GM12892 (cell line): ENCODE measurements around the gene MYO18B.

Experiments used
- DNase-seq: peaks from one replicate; pipeline ENCODE4 v3.0.0; 2011; ENCODE audit not compliant: insufficient read length
- FAIRE-seq: peaks from 2 replicates; lab custom pipeline; 2011; peaks lifted over from hg19 to GRCh38; lab: Jason Lieb, UNC
- POLR2A ChIP-seq: IDR thresholded peaks from 2 replicates; pipeline ENCODE4 v1.6.1; 2011; ENCODE audit warnings: low read depth, low read length, control low read depth
- POLR2AphosphoS5 ChIP-seq: IDR thresholded peaks from 2 replicates; pipeline ENCODE4 v1.6.1; 2011; ENCODE audit warnings: low read depth, low read length, control low read depth
- TAF1 ChIP-seq: IDR thresholded peaks from 2 replicates; pipeline ENCODE4 v1.6.1; 2011; ENCODE audit warnings: low read depth, mild to moderate bottlenecking, control low read depth, low read length, borderline replicate concordance

Gene MYO18B

GRCh38 chr22:25888399-25889054 lies 146.5 kb downstream of the MYO18B start:
- no peak for FAIRE-seq
- no peak for TF ChIP-seq POLR2A
- no peak for TF ChIP-seq TAF1
- TF ChIP-seq POLR2AphosphoS5 = no peak
- DNase-seq = no peak

- TF ChIP-seq TAF1 (no peak), POLR2AphosphoS5 (no peak), POLR2A (no peak)
- DNase-seq (no peak), FAIRE-seq (no peak)
These were observed 148.7 kb downstream of the MYO18B start for GRCh38 chr22:25890651-25891050.

- FAIRE-seq (no peak), DNase-seq (no peak)
- TF ChIP-seq POLR2AphosphoS5 (no peak), POLR2A (no peak), TAF1 (no peak)
These were observed 150.7 kb downstream of the MYO18B start for GRCh38 chr22:25892678-25893077.

GRCh38 chr22:25895678-25896077 lies 153.7 kb downstream of the MYO18B start:
- no peak for FAIRE-seq
- TF ChIP-seq POLR2AphosphoS5 = no peak
- TF ChIP-seq POLR2A = no peak
- TF ChIP-seq TAF1 = no peak
- no peak for DNase-seq

- no peak for DNase-seq
- no peak for FAIRE-seq
- TF ChIP-seq TAF1 (no peak), POLR2A (no peak), POLR2AphosphoS5 (no peak)
These were observed 154.1 kb downstream of the MYO18B start for GRCh38 chr22:25896098-25896497.

GRCh38 chr22:25896592-25896991 lies 154.6 kb downstream of the MYO18B start:
- no peak for TF ChIP-seq POLR2A
- TF ChIP-seq TAF1 = no peak
- TF ChIP-seq POLR2AphosphoS5 = no peak
- no peak for DNase-seq
- FAIRE-seq = no peak

- peak; percentile 33 for FAIRE-seq
- TF ChIP-seq TAF1 (no peak), POLR2AphosphoS5 (no peak)
- DNase-seq = no peak
These were observed 156.8 kb downstream of the MYO18B start for GRCh38 chr22:25898707-25899365.

- TF ChIP-seq POLR2AphosphoS5 (no peak), POLR2A (no peak), TAF1 (no peak)
- FAIRE-seq (no peak), DNase-seq (no peak)
These were observed 157.6 kb downstream of the MYO18B start for GRCh38 chr22:25899566-25899965.

- TF ChIP-seq POLR2A (no peak), POLR2AphosphoS5 (no peak), TAF1 (no peak)
- DNase-seq (no peak), FAIRE-seq (no peak)
These were observed 158.4 kb downstream of the MYO18B start for GRCh38 chr22:25900390-25900789.

GRCh38 chr22:25900880-25901279 lies 158.9 kb downstream of the MYO18B start:
- TF ChIP-seq POLR2AphosphoS5 = no peak
- DNase-seq = no peak
- FAIRE-seq = peak; percentile 24

- TF ChIP-seq POLR2A = no peak
- no peak for TF ChIP-seq POLR2AphosphoS5
- TF ChIP-seq TAF1 = no peak
- DNase-seq (no peak), FAIRE-seq (no peak)
These were observed 160.4 kb downstream of the MYO18B start for GRCh38 chr22:25902402-25902801.

- peak; percentile 24 for FAIRE-seq
- TF ChIP-seq TAF1 (no peak), POLR2AphosphoS5 (no peak), POLR2A (no peak)
- DNase-seq = no peak
These were observed 161.3 kb downstream of the MYO18B start for GRCh38 chr22:25903294-25903693.

GRCh38 chr22:25908212-25908611 lies 166.2 kb downstream of the MYO18B start:
- no peak for TF ChIP-seq TAF1
- TF ChIP-seq POLR2A = no peak
- DNase-seq = no peak
- FAIRE-seq = no peak
